Measurements from ENCODE around the gene KANSL1. TPM values are rescaled to one million over a fixed set of nuclear protein-coding genes. Genes with fewer than 3 reads are reported as not detected.

KANSL1 gene
- polyA plus RNA-seq, 1 donor from 2014 or later = 65.0 TPM

GRCh38 chr17:46082257-46082656, 111.0 kb downstream of the KANSL1 start:
- H2AFZ ChIP-seq (ENCODE audit: low read depth, low read length) = no peak overlapping the region
- H3K4me3 ChIP-seq (ENCODE audit: low read length) = no peak overlapping the region
- no peaks in the 10 kb centered on the region for H3K9me2 ChIP-seq (ENCODE audit: insufficient read depth, low read length)
- no peak overlapping the region for H3K4me2 ChIP-seq (ENCODE audit: low read length)
- H4K20me1 ChIP-seq (ENCODE audit: insufficient read depth) = peaks cover 7% of the 10 kb centered on the region
- TF ChIP-seq EP300 (conservative IDR thresholded peaks at IDR 0.05; ENCODE audit: poor library complexity, severe bottlenecking) (no peak), RAD21 (conservative IDR thresholded peaks at IDR 0.05) (no peak), TAF1 (IDR thresholded peaks at IDR 0.05; ENCODE audit: low read depth) (no peak), POLR2AphosphoS5 (IDR thresholded peaks at IDR 0.05) (no peak), SMC3 (conservative IDR thresholded peaks at IDR 0.05; ENCODE audit: poor library complexity) (no peak), CTCF (IDR thresholded peaks at IDR 0.05; ENCODE audit: poor library complexity, severe bottlenecking) (no peak), MXI1 (conservative IDR thresholded peaks at IDR 0.05; ENCODE audit: poor library complexity, severe bottlenecking) (no peak), REST (IDR thresholded peaks at IDR 0.05; ENCODE audit: borderline replicate concordance) (no peak)
- peaks cover 24% of the 10 kb centered on the region for H3K79me2 ChIP-seq (replicated peaks; ENCODE audit: insufficient read depth, low read length)
- no peaks in the 10 kb centered on the region for H3F3A ChIP-seq (ENCODE audit: insufficient read depth, low read length, poor library complexity, severe bottlenecking)
- H3K27me3 ChIP-seq (ENCODE audit: insufficient read depth, low read depth, low read length) = no peaks in the 10 kb centered on the region
- no peak overlapping the region for H3K9ac ChIP-seq (ENCODE audit: low read length)
- no peaks in the 10 kb centered on the region for H3K36me3 ChIP-seq (ENCODE audit: insufficient read depth, low read length)
- H3K9me3 ChIP-seq (ENCODE audit: low read length) = no peaks in the 10 kb centered on the region
- no peak overlapping the region for H3K27ac ChIP-seq (ENCODE audit: low read length)

GRCh38 chr17:46081018-46081320, 112.3 kb downstream of the KANSL1 start:
- Histone ChIP-seq H3K79me2 (replicated peaks; ENCODE audit: insufficient read depth, low read length) (peaks cover 24% of the 10 kb centered on the region), H3F3A (ENCODE audit: insufficient read depth, low read length, poor library complexity, severe bottlenecking) (no peaks in the 10 kb centered on the region), H3K9me2 (ENCODE audit: insufficient read depth, low read length) (no peaks in the 10 kb centered on the region)

More at GRCh38 chr17:46081018-46081320, 112.3 kb downstream of the KANSL1 start:
- Histone ChIP-seq H3K9ac (ENCODE audit: low read length) (no peak overlapping the region), H3K4me2 (ENCODE audit: low read length) (no peak overlapping the region), H3K9me3 (ENCODE audit: low read length) (no peaks in the 10 kb centered on the region), H3K27me3 (ENCODE audit: insufficient read depth, low read depth, low read length) (no peaks in the 10 kb centered on the region), H2AFZ (ENCODE audit: low read depth, low read length) (no peak overlapping the region), H3K4me3 (ENCODE audit: low read length) (no peak overlapping the region), H3K36me3 (ENCODE audit: insufficient read depth, low read length) (no peaks in the 10 kb centered on the region), H3K27ac (ENCODE audit: low read length) (no peak overlapping the region), H4K20me1 (ENCODE audit: insufficient read depth) (peaks cover 7% of the 10 kb centered on the region)
- TF ChIP-seq MXI1 (conservative IDR thresholded peaks at IDR 0.05; ENCODE audit: poor library complexity, severe bottlenecking) (no peak), TAF1 (IDR thresholded peaks at IDR 0.05; ENCODE audit: low read depth) (no peak), CTCF (IDR thresholded peaks at IDR 0.05; ENCODE audit: poor library complexity, severe bottlenecking) (no peak), RAD21 (conservative IDR thresholded peaks at IDR 0.05) (no peak), EZH2 (IDR thresholded peaks at IDR 0.05; ENCODE audit: borderline replicate concordance, insufficient read depth, low read length, poor library complexity, severe bottlenecking) (no peak), REST (IDR thresholded peaks at IDR 0.05; ENCODE audit: borderline replicate concordance) (no peak), POLR2AphosphoS5 (IDR thresholded peaks at IDR 0.05) (no peak), SMC3 (conservative IDR thresholded peaks at IDR 0.05; ENCODE audit: poor library complexity) (no peak), EP300 (conservative IDR thresholded peaks at IDR 0.05; ENCODE audit: poor library complexity, severe bottlenecking) (no peak)
